HL-60 (cell line): ENCODE results near the gene VTI1A.

Experiments used
- CTCF ChIP-seq: IDR thresholded peaks from one replicate; pipeline ENCODE4 v1.5.1; 2011; ENCODE audit warnings: low read length, control low read depth, inconsistent platforms; ENCODE audit not compliant: insufficient read depth
- POLR2AphosphoS5 ChIP-seq: IDR thresholded peaks from 2 replicates; pipeline ENCODE4 v1.6.1; 2012; ENCODE audit warnings: low read depth
- REST ChIP-seq: IDR thresholded peaks from 2 replicates; pipeline ENCODE4 v1.6.1; 2012; ENCODE audit warnings: low read depth; ENCODE audit not compliant: insufficient replicate concordance

GRCh38 chr10:112785089-112785488, 338.1 kb downstream of the VTI1A start:
- TF ChIP-seq CTCF: no peak
- TF ChIP-seq POLR2AphosphoS5: no peak
- no peak for TF ChIP-seq REST
